Gastroesophageal sphincter (tissue), 3 donors: ENCODE data around the gene DDX10.

Source experiments
- CTCF ChIP-seq, 4 experiments: fragments of 200-600 bp in 2 of 4; fragments of 450-650 bp in 2 of 4; sonication (generic) in 1 of 4; IDR thresholded peaks; one replicate each; pipeline ENCODE4 v1.5.1; 2017 to 2019; ENCODE audit warnings: antibody characterized with exemption in 4 of 4, mild to moderate bottlenecking in 2 of 4, moderate library complexity in 2 of 4
- POLR2AphosphoS5 ChIP-seq: sonication (generic); formaldehyde crosslinking; IDR thresholded peaks from one replicate; pipeline ENCODE4 v1.6.1; 2017; ENCODE audit warnings: antibody characterized with exemption

- TF ChIP-seq CTCF (IDR thresholded peaks at IDR 0.05) = no peak
- TF ChIP-seq POLR2AphosphoS5 = no peak
Observed at GRCh38 chr11:108891909-108892511, 227.1 kb downstream of the DDX10 start.
